NT2/D1 (cell line): ENCODE results near the gene PLEKHH2.

Experiments used
- DNase-seq: peaks from one replicate; pipeline ENCODE4 v3.0.0-alpha.2; 2011; ENCODE audit warnings: low read depth, low spot score
- H3K27me3 ChIP-seq: 2 replicates; pipeline ENCODE4 v1.6.0; 2011; ENCODE audit warnings: mild to moderate bottlenecking; ENCODE audit not compliant: insufficient read length, insufficient read depth
- H3K36me3 ChIP-seq: 2 replicates; pipeline ENCODE4 v1.6.1; 2011; ENCODE audit warnings: mild to moderate bottlenecking, low read length, mixed read lengths; ENCODE audit not compliant: insufficient read depth, insufficient read length
- H3K4me1 ChIP-seq: 2 replicates; pipeline ENCODE4 v1.5.1; 2011; ENCODE audit not compliant: insufficient read depth, insufficient read length
- H3K4me3 ChIP-seq: 2 replicates; pipeline ENCODE4 v1.5.1; 2011; ENCODE audit warnings: low read depth; ENCODE audit not compliant: insufficient read length
- H3K9ac ChIP-seq: 2 replicates; pipeline ENCODE4 v1.6.0; 2011; ENCODE audit warnings: low read depth; ENCODE audit not compliant: insufficient read length
- H3K9me3 ChIP-seq: 2 replicates; pipeline ENCODE4 v1.5.1; 2011; ENCODE audit warnings: mild to moderate bottlenecking, low read length; ENCODE audit not compliant: insufficient read depth
- SUZ12 ChIP-seq: IDR thresholded peaks from 2 replicates; pipeline ENCODE4 v1.6.1; 2011; ENCODE audit not compliant: insufficient read length, insufficient read depth; ENCODE audit errors: extremely low read depth
- YY1 ChIP-seq: IDR thresholded peaks from 2 replicates; pipeline ENCODE4 v1.6.1; 2011; ENCODE audit not compliant: insufficient read length, insufficient read depth
- ZNF274 ChIP-seq: IDR thresholded peaks from 2 replicates; pipeline ENCODE4 v1.6.1; 2011; ENCODE audit warnings: mild to moderate bottlenecking, low read depth, low read length

PLEKHH2 gene

DNA sequence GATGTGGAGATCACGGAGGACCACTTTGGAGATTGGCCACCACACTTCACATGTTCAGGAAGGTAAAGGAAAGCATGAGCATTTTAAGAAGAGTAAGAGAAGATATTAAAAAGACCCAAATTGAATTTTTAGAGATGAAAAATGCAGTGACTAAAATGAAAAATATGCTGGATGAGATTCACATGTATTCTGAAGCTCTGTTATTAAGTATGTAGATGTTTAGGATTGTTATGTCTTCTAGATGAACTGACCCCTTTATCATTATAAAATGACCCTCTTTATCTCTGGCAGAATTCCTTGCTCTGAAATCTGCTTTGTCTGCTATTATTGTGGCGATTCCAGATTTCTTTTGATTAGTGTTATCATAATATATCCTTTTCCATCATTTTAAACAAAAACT lies 100.8 kb downstream of the PLEKHH2 start:
- no peaks in the 10 kb centered on the region for H3K36me3 ChIP-seq
- H3K9me3 ChIP-seq: no peaks in the 10 kb centered on the region
- H3K9ac ChIP-seq: no peak overlapping the region
- no peaks in the 10 kb centered on the region for H3K4me1 ChIP-seq
- TF ChIP-seq YY1 (no peak), ZNF274 (no peak), SUZ12 (no peak)
- no peak for DNase-seq
- no peak overlapping the region for H3K4me3 ChIP-seq
- H3K27me3 ChIP-seq: no peaks in the 10 kb centered on the region

GRCh38 chr2:43738257-43738656 lies 101.2 kb downstream of the PLEKHH2 start:
- Histone ChIP-seq H3K4me3 (no peak overlapping the region), H3K36me3 (no peaks in the 10 kb centered on the region), H3K9me3 (no peaks in the 10 kb centered on the region), H3K4me1 (no peaks in the 10 kb centered on the region), H3K9ac (no peak overlapping the region), H3K27me3 (no peaks in the 10 kb centered on the region)
- DNase-seq: no peak
- TF ChIP-seq SUZ12 (no peak), ZNF274 (no peak), YY1 (no peak)

DNA sequence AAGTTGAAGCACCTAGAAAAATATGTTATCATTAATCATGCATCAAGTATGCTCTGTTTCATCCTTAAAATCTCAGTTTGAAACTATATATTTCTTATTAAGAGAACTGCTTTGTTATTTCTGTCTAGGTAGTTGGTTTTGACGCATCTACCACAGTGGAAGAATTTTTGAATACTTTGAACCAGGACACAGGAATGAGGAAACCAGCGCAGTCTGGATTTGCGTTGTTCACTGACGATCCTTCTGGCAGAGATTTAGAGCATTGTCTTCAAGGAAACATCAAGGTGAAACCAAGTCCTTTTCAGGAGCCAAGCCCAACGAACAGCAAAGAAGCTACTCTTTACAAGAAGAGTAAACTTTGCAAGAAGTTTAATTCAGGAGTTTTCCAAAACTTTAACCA lies 106.6 kb downstream of the PLEKHH2 start:
- DNase-seq: no peak
- H3K27me3 ChIP-seq: no peaks in the 10 kb centered on the region
- no peak overlapping the region for H3K9ac ChIP-seq
- H3K36me3 ChIP-seq: no peaks in the 10 kb centered on the region
- H3K4me1 ChIP-seq: no peaks in the 10 kb centered on the region
- TF ChIP-seq YY1 (no peak), SUZ12 (no peak), ZNF274 (no peak)
- H3K4me3 ChIP-seq: no peak overlapping the region
- no peaks in the 10 kb centered on the region for H3K9me3 ChIP-seq

DNA sequence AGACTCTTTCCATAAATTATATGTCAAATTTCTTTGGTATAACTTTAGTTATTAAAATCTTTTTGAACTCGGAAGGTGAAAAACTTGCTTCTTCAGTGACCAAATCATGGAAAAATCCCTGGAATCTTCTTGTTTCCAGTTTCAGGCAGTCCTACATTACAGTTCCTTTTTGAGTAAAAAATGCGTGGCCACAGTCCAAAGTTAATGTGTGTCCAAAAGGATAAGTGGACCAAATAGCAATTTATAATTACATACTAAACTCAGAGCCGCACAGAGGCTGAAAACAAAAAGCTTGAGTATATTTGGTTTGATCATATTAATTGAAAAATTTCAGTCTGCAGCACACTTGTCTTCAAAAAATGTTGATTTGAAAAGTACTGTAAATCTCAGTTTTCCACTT lies 108.4 kb downstream of the PLEKHH2 start:
- TF ChIP-seq YY1 (no peak), SUZ12 (no peak), ZNF274 (no peak)
- DNase-seq: no peak
- Histone ChIP-seq H3K4me1 (no peaks in the 10 kb centered on the region), H3K4me3 (no peak overlapping the region), H3K9me3 (no peaks in the 10 kb centered on the region), H3K36me3 (no peaks in the 10 kb centered on the region), H3K9ac (no peak overlapping the region), H3K27me3 (no peaks in the 10 kb centered on the region)

GRCh38 chr2:43748333-43748732 lies 111.3 kb downstream of the PLEKHH2 start:
- H3K9ac ChIP-seq: no peak overlapping the region
- H3K27me3 ChIP-seq: no peaks in the 10 kb centered on the region
- no peak overlapping the region for H3K4me3 ChIP-seq
- no peak for TF ChIP-seq YY1
- no peak for TF ChIP-seq ZNF274
- no peak for TF ChIP-seq SUZ12
- no peaks in the 10 kb centered on the region for H3K9me3 ChIP-seq
- H3K4me1 ChIP-seq: no peaks in the 10 kb centered on the region
- H3K36me3 ChIP-seq: no peaks in the 10 kb centered on the region
- DNase-seq: no peak

DNA sequence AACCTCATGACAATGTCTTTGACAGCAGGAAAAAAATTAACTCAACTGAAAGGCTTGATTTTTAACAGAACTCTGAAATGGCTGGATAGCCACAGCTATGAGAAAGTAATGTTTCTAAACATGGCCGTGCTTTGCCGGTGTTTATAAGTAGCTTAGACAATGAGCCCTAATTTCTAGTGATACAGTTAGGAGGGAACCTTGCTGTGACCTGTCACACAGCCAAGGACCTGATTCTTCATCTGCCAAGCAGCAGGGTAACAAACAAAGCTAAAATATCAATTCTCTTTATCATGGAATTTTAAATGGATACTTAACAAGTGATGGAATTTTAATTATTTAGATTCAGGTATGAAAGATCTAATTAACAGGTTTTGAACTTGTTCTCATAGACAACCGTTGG lies 112.5 kb downstream of the PLEKHH2 start:
- no peak for DNase-seq
- H3K9ac ChIP-seq: no peak overlapping the region
- H3K4me3 ChIP-seq: no peak overlapping the region
- no peak for TF ChIP-seq ZNF274
- TF ChIP-seq YY1: no peak
- TF ChIP-seq SUZ12: no peak
- no peaks in the 10 kb centered on the region for H3K9me3 ChIP-seq
- no peaks in the 10 kb centered on the region for H3K4me1 ChIP-seq
- no peaks in the 10 kb centered on the region for H3K27me3 ChIP-seq
- no peaks in the 10 kb centered on the region for H3K36me3 ChIP-seq

DNA sequence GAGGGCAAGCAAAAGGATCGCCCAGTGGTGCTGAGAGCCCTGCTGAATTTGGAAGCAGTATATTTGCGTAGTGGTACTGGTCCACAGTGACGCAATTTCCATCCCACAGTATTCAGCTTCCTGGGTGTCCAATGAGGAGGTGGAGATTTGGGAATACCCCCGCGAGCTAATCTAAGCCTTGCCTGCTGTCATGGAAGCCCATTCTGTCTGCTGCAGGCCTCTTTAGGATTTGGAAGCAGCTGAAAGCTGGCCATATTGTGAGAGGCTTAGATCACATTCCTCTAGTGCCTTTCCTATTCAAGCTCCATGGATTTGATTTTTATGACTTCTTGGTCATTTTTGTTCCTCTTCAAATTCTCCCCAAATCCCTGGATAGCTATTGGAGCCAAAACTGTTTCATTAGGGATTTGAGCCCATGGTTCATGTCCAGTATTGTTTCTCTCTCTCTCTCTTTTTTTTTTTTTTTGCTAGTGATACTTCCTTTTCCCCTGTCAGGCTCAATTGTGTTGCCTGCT lies 114.5 kb downstream of the PLEKHH2 start:
- DNase-seq: no peak
- Histone ChIP-seq H3K27me3 (no peaks in the 10 kb centered on the region), H3K36me3 (no peaks in the 10 kb centered on the region), H3K4me3 (no peak overlapping the region), H3K4me1 (no peaks in the 10 kb centered on the region), H3K9me3 (no peaks in the 10 kb centered on the region), H3K9ac (no peak overlapping the region)
- TF ChIP-seq SUZ12: no peak
- TF ChIP-seq YY1: no peak
- TF ChIP-seq ZNF274: no peak

DNA sequence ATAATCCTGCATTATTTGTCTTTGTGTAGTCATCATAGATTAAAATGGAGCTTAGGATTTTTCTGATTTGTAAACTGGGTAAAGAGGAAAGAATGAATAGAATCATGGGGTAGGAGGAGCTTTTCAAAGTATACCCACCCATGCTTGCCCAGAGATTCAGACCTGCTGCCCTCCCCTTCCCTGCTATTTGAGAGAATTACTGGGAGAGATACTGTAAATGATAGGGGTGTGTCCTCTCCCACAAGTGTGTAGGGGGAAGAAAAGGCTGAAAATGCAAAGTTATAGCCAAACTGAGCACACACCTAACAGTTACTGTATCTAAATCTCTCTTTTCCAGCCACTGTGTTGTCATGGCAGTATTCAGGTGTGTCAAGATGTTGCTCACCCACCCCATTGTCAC lies 115.2 kb downstream of the PLEKHH2 start:
- TF ChIP-seq SUZ12 (no peak), ZNF274 (no peak), YY1 (no peak)
- H3K4me3 ChIP-seq: no peak overlapping the region
- no peaks in the 10 kb centered on the region for H3K27me3 ChIP-seq
- no peaks in the 10 kb centered on the region for H3K9me3 ChIP-seq
- DNase-seq: no peak
- H3K9ac ChIP-seq: no peak overlapping the region
- H3K4me1 ChIP-seq: no peaks in the 10 kb centered on the region
- H3K36me3 ChIP-seq: no peaks in the 10 kb centered on the region
